Endothelial cell of hepatic sinusoid (primary cell): ENCODE measurements around the gene ZDHHC16.
"Not testable (repeated sequence)": the region's sequence is repeated elsewhere in the genome, so short reads cannot be mapped to it uniquely, and the experiment has no call there.

Source experiments
- in situ Hi-C: cut with HindIII; loops from 2 replicates; pipeline ENCODE4 v1.10.0; 2017; ENCODE audit warnings: low sequenced_read_pairs

The ZDHHC16 gene

GRCh38 chr10:97434055-97434454 lies 11.9 kb upstream of the ZDHHC16 start:
- in situ Hi-C loops = no loop called here

DNA sequence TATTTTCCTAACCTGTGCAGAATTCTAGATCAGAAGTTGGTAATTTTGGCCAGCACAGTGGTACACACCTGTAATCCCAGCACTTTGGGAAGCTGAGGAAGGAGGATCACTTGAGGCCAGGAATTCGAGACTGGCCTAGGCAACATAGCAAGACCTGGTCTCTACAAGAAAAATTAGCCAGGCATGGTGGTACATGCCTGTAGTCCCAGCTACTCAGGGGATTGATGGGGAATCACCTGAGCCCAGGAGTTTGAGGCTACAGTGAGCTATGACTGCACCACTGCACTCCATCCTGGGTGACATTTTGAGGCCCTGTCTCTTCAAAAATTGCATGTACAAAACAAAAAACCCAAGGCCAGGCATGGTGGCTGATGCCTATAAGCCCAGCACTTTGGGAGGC lies 11.4 kb upstream of the ZDHHC16 start:
- in situ Hi-C loops = no loop called here

GRCh38 chr10:97435211-97435610 lies 10.8 kb upstream of the ZDHHC16 start:
- in situ Hi-C loops = loop anchor here (5.0 kb wide), 1 partner anchor 97 kb away; no protein-coding TSS in a partner anchor

GRCh38 chr10:97442277-97442676 lies 3.7 kb upstream of the ZDHHC16 start:
- in situ Hi-C loops = no loop called here

- in situ Hi-C loops = no loop called here
Measured at GRCh38 chr10:97444212-97444611, 1.8 kb upstream of the ZDHHC16 start.

- in situ Hi-C loops = loop anchor here (5.0 kb wide), 1 partner anchor 52 kb away; the partner anchor contains the start of genes MMS19 and UBTD1
Measured at GRCh38 chr10:97445357-97445721, 636 bp upstream of the ZDHHC16 start.

- in situ Hi-C loops = no loop called here
Measured at GRCh38 chr10:97450828-97451227, 4.9 kb downstream of the ZDHHC16 start.

- in situ Hi-C loops = no loop called here
Measured at GRCh38 chr10:97451605-97452004, 5.6 kb downstream of the ZDHHC16 start.

- in situ Hi-C loops = no loop called here
Measured at GRCh38 chr10:97452352-97452751, 6.4 kb downstream of the ZDHHC16 start.

DNA sequence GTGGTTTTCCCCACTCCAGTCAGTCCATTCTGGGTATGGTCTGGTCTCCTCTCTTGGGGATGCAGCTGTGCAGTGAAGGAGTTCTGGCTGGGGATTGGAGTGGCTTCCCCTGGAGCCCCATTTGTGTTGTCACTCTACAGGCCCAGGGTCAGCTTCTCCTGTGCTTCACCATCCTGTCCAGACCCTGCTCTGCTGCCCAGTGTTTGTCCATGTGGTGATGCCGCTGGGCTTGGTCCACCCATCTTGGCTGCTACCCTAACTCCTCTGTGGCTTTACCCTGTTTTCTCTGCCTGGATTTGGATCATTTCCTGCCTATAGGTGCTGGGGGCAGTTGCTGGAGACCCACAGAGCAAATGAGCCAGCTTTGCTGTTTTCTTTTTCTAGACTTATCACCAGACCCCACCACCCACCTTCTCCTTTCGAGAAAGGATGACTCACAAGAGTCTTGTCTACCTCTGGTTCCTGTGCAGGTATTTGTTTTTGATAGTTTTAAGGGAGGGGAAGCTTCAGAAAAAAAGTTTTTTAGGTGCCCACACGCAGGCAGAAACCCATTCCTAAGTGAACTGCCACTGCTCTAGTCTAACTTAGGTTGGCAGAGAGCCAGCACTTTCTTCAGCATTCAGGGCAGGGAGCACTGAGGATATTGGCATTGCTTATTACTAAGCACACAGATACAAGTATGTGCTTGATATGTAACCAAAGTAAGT lies 8.5 kb downstream of the ZDHHC16 start:
- in situ Hi-C loops = no loop called here

- in situ Hi-C loops = no loop called here
Measured at GRCh38 chr10:97456034-97456685, 10.2 kb downstream of the ZDHHC16 start.

DNA sequence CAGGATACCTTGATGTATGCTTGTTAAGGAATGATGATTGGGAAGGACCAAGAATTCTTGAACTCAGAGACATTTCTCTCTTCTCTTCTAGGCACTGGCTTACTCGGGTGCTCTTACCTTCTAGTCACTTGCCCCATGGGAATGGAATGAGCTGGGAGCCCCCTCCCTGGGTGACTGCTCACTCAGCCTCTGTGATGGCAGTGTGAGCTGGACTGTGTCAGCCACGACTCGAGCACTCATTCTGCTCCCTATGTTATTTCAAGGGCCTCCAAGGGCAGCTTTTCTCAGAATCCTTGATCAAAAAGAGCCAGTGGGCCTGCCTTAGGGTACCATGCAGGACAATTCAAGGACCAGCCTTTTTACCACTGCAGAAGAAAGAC lies 10.7 kb downstream of the ZDHHC16 start:
- in situ Hi-C loops = no loop called here

DNA sequence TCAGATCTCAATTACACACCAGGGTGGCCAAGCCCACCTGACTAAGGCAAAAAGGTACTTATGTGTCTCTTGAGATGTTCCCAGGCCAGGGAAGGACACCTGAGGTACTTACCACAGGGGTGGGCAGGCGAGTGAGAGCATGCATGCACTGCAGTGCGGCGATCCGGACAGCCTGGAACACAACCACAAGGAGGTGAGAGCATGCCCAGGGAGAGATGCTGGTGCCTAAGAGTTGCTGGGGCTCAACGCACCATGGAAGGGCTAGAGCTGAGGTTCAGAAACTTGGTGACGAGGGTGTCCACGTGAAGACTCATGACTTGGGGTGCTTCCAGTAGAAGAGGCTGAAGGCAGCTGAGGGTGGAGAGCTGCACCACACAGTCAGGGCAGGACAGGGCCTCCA lies 13.1 kb downstream of the ZDHHC16 start:
- in situ Hi-C loops = no loop called here

DNA sequence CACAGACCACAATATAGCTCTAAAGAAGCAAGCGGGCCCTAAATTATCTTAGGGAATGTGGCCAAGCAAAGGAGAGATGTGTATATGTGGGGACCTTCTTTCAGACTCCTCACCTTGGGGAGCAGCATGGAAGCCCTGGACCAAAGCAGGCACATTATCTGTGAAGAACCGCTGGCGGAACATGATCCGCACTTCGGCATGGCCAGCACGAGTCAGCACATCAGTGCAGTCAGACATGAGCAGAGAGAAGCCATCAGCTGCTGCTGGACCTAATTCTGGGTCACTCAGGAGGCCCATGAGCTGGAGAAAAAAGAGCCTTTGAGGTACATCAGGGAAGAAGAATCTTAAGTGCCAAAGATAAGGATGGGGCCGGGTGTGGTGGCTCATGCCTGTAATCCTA lies 14.0 kb downstream of the ZDHHC16 start:
- in situ Hi-C loops = no loop called here

DNA sequence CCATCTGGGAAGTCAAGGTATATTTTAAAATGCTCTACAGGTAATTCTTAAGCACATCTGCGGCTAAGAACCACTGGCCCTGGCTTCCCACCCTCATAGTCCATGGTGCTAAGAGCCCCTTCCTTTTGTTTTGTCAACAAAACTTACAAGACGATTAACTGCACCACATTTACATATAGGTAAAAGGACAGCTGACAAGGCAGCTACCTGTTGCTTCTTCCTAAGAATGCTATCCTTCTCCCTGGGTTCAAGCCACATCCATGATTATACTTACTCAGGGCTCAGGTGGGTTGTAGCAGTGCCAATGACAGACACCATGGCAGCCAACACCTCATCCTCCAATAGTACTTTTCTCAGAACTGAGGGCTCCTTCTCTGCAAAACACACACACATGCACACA lies 16.3 kb downstream of the ZDHHC16 start:
- in situ Hi-C loops = no loop called here

DNA sequence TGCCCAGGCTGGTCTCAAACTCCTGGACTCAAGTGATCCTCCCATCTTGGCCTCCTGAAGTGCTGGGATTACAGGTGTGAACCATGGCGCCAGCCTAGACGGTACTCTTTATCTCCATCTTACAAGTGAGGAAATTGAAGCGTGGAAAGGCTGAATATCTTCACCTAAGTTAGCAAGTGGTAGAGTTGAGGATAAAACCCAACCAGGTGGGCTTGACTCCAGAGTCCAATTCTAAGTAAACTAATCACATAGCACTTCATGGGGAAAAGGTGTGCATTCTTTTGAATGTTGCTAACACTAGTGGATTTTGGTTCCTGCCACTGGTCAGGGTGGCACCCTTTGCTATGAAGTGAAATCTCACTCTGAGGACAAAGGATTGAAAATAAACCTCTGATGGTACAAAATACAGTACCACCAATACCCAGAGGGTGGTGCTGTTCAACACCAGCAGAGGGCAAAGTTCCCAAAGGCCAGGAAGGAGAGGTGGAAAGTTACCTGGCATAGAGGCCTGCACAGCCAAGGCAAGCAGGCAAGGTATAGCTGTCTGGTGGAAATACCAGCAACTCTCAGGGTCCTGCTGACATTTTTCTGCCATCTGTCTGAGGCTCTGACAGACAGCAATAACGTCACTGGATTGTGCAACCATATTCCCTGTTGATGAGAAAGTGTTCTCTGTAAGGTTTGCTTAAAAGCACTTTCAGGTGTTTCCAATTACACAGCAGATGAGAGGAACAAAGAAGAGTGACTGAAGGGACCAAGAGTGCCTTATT lies 17.6 kb downstream of the ZDHHC16 start:
- in situ Hi-C loops = no loop called here

- in situ Hi-C loops = no loop called here
Measured at GRCh38 chr10:97464226-97464625, 18.3 kb downstream of the ZDHHC16 start.

DNA sequence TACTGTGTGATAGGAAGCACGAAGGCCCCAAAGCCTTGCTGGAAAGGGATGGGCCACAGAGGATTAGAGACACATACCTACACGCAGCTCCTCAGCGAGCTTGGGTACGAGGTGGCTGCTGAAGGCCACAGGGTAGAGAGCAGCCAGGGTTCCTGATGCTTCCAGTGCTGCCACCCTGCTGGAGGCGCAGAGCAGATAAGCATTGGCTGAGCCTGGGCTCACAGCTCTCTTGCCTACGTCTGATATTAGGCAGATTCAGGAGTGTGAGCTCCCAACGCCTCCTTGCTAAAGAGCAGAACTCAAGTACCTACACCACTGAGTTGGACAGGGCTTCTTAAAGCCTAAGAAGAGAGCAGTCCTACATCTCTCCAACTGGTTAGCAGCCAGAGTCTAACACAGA lies 20.0 kb downstream of the ZDHHC16 start:
- in situ Hi-C loops = no loop called here

DNA sequence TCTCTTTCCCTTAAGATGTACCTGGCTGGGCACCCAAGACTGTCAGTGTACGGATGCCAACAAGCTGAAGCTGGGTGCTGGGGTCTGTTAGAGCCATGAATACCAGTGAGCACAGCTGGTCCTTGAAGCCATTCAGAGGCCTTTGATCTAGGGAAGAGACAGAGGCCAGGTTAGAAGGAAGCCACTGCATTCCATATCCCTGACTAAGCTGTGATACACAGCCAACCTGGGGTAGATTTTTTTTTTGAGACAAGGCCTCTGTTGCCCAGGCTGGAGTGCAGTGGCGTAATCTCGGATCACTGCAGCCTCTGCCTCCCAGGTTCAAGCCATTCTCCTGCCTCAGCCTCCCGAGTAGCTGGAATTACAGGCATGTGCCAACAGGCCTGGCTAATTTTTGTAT lies 20.8 kb downstream of the ZDHHC16 start:
- in situ Hi-C loops = no loop called here

- in situ Hi-C loops = no loop called here
Measured at GRCh38 chr10:97468162-97468561, 22.2 kb downstream of the ZDHHC16 start.

- in situ Hi-C loops = not testable (repeated sequence)
Measured at GRCh38 chr10:97468781-97469180, 22.8 kb downstream of the ZDHHC16 start.

GRCh38 chr10:97474918-97475317 lies 28.9 kb downstream of the ZDHHC16 start:
- in situ Hi-C loops = no loop called here
